Body of pancreas (tissue), 4 donors: Measurements from ENCODE around the gene ATF3.

ENCODE experiments used
- POLR2A ChIP-seq, 3 donors: fragments of 450-650 bp; IDR thresholded peaks; one replicate each; pipeline ENCODE4 v1.6.1; 2016; ENCODE audit warnings: antibody characterized with exemption in 3 of 3, mild to moderate bottlenecking in 2 of 3
- TF ChIP-seq, protein P1 (sequence below), 7 experiments: fragments of 450-650 bp in 4 of 7; fragments of 200-600 bp in 3 of 7; sonication (generic) in 3 of 7; IDR thresholded peaks; one replicate each; pipeline ENCODE4 v1.5.1; 2016 to 2019; ENCODE audit warnings: antibody characterized with exemption in 7 of 7

DNA sequence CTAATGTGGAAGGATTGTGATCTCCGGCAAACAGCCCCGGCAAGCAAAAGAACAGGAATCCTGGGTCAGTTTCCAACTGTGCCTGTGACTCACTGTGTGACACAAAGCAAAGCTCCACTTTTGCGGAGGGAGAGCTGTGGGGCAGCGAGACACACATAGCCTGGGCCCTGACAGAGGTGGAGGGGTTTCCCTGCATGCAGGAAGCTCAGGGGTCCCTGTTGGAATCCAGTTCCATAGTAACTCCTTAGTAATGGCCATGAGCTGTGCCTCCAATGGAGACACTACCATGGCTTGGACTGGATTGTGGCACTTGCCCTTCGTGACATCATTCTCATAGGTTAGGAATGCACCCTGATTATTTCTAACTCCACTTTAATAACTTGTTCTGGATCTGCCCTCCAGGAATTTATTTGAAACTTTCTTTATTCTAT is 47.0 kb upstream of the ATF3 start:
- TF ChIP-seq, protein P1, sequence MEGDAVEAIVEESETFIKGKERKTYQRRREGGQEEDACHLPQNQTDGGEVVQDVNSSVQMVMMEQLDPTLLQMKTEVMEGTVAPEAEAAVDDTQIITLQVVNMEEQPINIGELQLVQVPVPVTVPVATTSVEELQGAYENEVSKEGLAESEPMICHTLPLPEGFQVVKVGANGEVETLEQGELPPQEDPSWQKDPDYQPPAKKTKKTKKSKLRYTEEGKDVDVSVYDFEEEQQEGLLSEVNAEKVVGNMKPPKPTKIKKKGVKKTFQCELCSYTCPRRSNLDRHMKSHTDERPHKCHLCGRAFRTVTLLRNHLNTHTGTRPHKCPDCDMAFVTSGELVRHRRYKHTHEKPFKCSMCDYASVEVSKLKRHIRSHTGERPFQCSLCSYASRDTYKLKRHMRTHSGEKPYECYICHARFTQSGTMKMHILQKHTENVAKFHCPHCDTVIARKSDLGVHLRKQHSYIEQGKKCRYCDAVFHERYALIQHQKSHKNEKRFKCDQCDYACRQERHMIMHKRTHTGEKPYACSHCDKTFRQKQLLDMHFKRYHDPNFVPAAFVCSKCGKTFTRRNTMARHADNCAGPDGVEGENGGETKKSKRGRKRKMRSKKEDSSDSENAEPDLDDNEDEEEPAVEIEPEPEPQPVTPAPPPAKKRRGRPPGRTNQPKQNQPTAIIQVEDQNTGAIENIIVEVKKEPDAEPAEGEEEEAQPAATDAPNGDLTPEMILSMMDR (IDR thresholded peaks at IDR 0.05) = no peak
- no peak for TF ChIP-seq POLR2A (IDR thresholded peaks at IDR 0.05)
